Cerebellar cortex (tissue), 1 donor: ENCODE results near the gene TSPAN9.

Experiments used
- DNase-seq: peaks from one replicate; pipeline ENCODE4 v3.0.0-alpha.2; 2015; ENCODE audit warnings: low spot score

Gene TSPAN9

GRCh38 chr12:3225154-3225795 lies 148.1 kb downstream of the TSPAN9 start:
- no peak for DNase-seq

- DNase-seq, result no peak
Measured at GRCh38 chr12:3225796-3226180, 148.6 kb downstream of the TSPAN9 start.

DNA sequence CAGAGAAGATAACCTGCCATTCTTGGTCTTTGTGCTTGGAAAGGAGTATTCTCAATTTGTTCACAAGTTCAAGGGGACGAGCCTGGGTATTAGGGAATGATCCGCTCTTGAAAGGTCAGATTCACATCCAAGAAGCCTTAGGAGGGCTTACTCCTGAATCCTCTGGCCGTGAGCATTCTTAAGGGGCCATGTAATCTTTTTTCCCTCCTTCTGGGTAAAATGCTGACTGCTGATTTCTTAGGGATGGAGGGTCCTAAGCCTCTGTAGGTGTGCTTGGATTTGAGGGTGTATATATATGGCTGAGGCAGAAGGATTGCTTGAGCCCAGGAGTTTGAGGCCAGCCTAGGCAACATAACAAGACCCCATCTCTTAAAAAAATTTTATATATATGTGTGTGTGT lies 149.1 kb downstream of the TSPAN9 start:
- DNase-seq, result no peak

GRCh38 chr12:3227076-3227975 lies 150.1 kb downstream of the TSPAN9 start:
- peak; percentile 34 for DNase-seq

GRCh38 chr12:3228552-3228951 lies 151.4 kb downstream of the TSPAN9 start:
- DNase-seq, result no peak

DNA sequence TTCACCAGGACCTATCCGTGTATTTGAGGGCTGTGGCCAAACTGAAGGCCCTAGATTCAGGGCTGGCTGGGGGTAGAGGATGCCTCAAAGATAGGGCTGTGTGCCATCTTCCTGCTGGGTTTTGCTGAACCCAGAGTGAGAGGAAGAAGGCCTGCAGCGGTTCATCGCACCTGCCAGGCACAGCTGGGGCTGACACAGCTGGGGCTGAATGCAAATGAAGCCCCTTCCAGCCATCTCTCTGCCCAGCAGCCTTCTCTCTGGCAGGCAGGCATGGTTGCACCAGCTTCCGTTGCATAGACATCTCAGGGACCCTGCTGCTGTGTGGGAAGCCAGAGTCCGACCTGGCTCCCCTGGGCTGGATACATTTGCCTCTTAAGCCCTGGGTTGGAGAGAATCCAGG lies 152.4 kb downstream of the TSPAN9 start:
- no peak for DNase-seq

DNA sequence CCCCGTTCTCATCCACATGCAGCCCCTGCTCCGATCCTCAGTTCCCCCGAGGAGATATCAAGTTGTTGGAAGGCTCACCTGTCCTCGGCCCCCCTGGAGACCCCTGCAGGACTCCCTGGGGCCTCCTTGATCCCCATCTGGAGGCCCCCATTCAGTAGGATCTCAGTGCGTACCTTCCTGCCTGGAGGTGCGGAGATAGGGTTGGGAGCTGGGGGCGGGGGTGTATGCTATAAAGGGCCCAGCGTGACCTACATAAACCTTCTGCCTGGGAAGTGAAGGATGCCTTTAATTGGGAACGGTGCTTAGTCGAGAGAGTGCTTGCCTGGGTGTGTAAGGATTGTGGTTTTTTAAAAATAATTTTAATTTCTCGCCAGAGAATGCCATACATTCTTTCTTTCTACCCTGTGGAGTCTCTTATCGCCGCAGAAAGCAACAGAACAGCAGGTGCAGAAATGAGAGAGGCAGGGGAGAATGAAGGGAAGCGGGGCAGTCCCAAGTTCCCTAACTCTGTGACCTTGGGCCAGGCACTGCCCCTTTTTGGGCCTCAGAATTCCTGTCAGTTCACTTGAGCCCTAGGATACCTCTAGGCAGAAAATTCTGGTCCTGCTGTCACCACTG lies 153.7 kb downstream of the TSPAN9 start:
- peak; percentile 54 for DNase-seq

DNA sequence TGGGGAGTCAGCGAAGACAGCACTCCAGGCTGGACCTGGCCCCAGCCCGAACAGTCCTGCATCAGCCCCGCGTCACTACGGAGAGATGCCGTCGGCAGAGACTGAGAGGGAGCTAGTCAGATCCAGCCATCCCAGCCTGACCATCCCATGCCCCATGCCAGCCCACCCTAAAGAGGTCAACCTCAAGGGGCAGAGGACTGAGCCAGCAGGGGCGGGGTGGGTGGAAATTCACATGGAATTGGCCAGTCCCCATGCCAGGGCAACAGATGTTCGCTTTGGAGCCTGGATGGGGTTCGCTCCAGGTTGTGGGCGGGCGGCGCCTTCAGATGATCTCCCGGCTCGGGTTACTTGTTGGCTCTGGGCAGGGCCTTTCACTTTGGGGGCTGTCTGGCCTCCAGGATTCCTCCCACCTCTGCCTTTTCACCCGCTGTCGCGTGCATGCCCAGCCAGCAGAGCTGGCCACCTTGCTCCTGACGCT lies 154.3 kb downstream of the TSPAN9 start:
- peak; percentile 47 for DNase-seq

- DNase-seq, result peak; percentile 66
Measured at GRCh38 chr12:3233797-3234196, 156.6 kb downstream of the TSPAN9 start.

DNA sequence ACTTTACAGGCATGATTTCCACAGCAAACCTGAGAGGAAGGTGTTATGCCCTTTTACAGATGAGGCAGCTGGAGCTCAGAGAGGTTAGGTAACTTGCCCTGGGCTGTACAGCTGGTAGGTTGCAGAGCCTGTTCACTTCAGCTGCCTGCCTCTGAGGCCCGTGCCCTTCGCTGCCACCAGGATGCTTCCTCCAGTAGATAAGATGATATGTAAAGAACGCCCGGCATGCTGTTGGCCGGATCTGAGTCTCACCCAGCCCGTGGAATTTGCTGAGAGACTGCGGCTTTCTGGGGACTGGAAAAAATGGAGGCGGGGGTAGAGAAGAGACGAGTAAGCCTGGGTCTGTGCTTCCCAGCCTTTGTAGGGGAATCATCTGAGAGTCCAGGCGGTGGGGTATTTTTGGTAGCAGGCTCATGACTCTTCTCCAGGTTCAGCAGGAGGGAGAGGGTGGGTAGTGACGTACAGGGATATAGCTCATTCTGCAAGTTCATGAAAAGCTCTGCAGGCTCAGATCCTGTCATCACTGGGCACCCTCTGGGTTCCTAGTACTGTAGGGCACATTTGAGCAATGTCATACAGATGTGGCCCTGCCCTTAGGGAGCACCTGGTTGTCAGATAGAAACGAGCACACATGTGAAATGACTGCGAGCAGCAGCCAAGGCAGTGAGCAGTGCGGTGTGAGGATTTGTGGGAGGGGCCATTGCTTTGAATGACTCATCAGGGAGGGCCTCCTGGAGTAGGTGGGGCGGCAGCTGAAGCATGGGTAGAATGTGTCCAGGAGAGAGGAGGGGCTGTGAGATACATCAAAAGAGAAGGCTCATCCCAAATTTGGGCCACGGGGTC lies 159.4 kb downstream of the TSPAN9 start:
- peak; percentile 57 for DNase-seq

DNA sequence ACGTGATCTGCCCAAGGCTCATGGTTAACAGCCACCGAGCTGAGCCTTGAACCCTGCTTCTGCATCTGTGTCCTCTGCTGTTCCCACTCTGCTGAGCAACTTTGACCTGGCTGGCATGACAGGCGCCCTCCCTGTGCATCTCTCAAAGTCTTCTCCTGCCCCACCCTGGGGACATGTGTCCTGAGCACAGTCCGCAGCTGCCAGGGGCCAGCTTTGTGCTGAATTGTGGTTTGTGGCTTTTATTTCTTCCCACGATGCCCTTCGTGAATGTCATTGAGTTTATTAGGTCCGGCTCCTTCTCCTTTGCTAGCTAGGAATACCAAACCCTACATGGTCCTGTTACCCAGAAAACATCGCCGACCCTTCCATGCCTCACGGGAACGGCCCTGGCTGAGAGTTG lies 161.0 kb downstream of the TSPAN9 start:
- DNase-seq, result no peak

- no peak for DNase-seq
Measured at GRCh38 chr12:3241621-3242020, 164.4 kb downstream of the TSPAN9 start.

- DNase-seq, result no peak
Measured at GRCh38 chr12:3242199-3242863, 165.2 kb downstream of the TSPAN9 start.

GRCh38 chr12:3243376-3244084 lies 166.4 kb downstream of the TSPAN9 start:
- no peak for DNase-seq

- DNase-seq, result no peak
Measured at GRCh38 chr12:3244219-3244750, 167.1 kb downstream of the TSPAN9 start.

DNA sequence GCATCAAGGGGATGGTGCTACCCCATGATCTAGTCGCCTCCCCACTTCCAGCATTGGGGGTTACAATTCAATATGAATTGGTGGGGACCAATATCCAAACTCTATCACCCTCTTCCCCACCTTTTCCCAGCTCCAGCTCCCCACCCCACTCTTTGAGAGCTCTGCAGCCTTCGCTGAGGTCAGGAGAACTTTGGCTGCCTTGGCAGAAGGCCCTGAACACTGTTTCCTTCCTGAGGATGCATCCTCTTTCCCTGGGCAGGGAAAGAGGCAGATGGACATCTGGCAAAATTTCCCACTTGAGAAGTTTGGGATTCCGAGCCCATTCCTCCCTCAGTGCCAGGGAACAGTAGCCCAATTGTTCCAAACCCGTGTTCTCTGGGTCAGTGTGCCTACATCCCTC lies 169.1 kb downstream of the TSPAN9 start:
- no peak for DNase-seq

GRCh38 chr12:3247077-3247476 lies 169.9 kb downstream of the TSPAN9 start:
- DNase-seq, result no peak

DNA sequence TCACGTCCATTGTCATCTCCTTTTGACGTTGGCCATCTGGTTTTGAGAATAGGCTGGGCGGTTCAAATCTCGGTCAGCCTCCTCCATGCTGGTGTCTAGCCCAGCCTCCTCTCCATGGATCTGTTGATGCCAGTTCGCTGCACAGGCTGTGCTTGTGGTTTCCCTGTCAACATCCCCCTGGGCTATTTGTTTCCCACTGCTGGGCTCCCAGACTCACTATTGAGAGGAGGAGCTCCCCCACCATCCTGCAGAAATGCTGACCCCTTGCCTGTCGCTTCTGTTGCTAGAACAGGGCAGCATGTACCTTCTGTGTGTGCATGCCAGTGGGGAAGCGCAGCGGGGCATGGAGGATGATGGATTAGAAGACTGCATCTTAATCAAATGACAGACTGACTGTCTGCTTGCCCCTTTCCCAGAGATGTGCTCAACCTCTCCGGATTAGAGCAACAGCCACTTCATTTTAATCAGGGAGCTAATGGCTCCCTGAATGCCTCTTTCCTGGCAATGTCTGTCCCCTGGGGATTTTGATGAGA lies 170.5 kb downstream of the TSPAN9 start:
- DNase-seq, result peak; percentile 79

- no peak for DNase-seq
Measured at GRCh38 chr12:3249081-3249800, 172.1 kb downstream of the TSPAN9 start.

DNA sequence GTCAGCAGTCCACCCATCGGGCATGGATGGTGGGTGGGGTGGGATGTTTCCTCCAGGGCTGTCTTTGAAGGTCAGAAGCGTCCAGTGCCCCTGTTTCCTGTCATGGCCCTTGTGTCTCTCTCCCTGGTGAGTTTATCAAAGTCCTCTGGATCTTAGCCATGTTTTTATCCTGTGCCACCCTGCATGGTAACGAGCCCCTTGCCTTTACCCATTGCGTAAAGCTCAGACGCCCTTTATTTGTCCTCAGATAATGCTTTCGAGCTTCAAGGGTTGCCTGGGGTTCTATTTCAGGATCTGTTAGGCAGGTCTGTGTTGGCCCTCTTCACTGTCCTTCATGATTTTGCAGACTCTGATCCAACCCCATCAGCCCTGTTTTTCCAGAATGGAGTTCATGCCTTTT lies 172.9 kb downstream of the TSPAN9 start:
- DNase-seq, result no peak
